GM12801 (cell line): ENCODE data around the gene GAS6.

Experiments
- CTCF ChIP-seq: IDR thresholded peaks from one replicate; pipeline ENCODE4 v1.5.1; 2011; ENCODE audit warnings: control low read depth; ENCODE audit not compliant: insufficient read length; ENCODE audit errors: extremely low read depth

The GAS6 gene

GRCh38 chr13:113897966-113898365, 34.1 kb upstream of the GAS6 start:
- TF ChIP-seq CTCF: no peak

- no peak for TF ChIP-seq CTCF
These were observed 33.3 kb upstream of the GAS6 start for GRCh38 chr13:113897161-113897560.

- no peak for TF ChIP-seq CTCF
These were observed 31.6 kb upstream of the GAS6 start for GRCh38 chr13:113895436-113895835.

- TF ChIP-seq CTCF: no peak
These were observed 27.1 kb upstream of the GAS6 start for GRCh38 chr13:113890774-113891480.

- TF ChIP-seq CTCF: no peak
These were observed 25.6 kb upstream of the GAS6 start for GRCh38 chr13:113889467-113889866.

GRCh38 chr13:113888701-113889330, 24.9 kb upstream of the GAS6 start:
- TF ChIP-seq CTCF: no peak

GRCh38 chr13:113887700-113888201, 23.9 kb upstream of the GAS6 start:
- TF ChIP-seq CTCF: no peak
